GM18868 (cell line): ENCODE results near the gene NR6A1.

ENCODE experiments used
- ATAC-seq: cut with Tn5 transposase; IDR thresholded peaks from one replicate; pipeline ENCODE4 v1.9.1; 2021; ENCODE audit warnings: mild to moderate bottlenecking, moderate library complexity; ENCODE audit not compliant: unreplicated experiment

NR6A1 gene

GRCh38 chr9:124497441-124497840 lies 273.7 kb downstream of the NR6A1 start:
- no peak for ATAC-seq

GRCh38 chr9:124496463-124496862 lies 274.6 kb downstream of the NR6A1 start:
- ATAC-seq, result no peak

- no peak for ATAC-seq
Measured at GRCh38 chr9:124496075-124496449, 275.0 kb downstream of the NR6A1 start.

- ATAC-seq, result no peak
Measured at GRCh38 chr9:124495126-124496074, 275.7 kb downstream of the NR6A1 start.

- ATAC-seq, result peak; percentile 79
Measured at GRCh38 chr9:124493794-124494479, 277.2 kb downstream of the NR6A1 start.

GRCh38 chr9:124493218-124493617 lies 277.9 kb downstream of the NR6A1 start:
- no peak for ATAC-seq

GRCh38 chr9:124492818-124493217 lies 278.3 kb downstream of the NR6A1 start:
- no peak for ATAC-seq

GRCh38 chr9:124491049-124491975 lies 279.8 kb downstream of the NR6A1 start:
- no peak for ATAC-seq

- no peak for ATAC-seq
Measured at GRCh38 chr9:124490004-124490403, 281.1 kb downstream of the NR6A1 start.

- ATAC-seq, result no peak
Measured at GRCh38 chr9:124489222-124489621, 281.9 kb downstream of the NR6A1 start.

- ATAC-seq, result no peak
Measured at GRCh38 chr9:124488641-124489210, 282.4 kb downstream of the NR6A1 start.

- no peak for ATAC-seq
Measured at GRCh38 chr9:124487260-124488182, 283.6 kb downstream of the NR6A1 start.

- ATAC-seq, result no peak
Measured at GRCh38 chr9:124486778-124487259, 284.3 kb downstream of the NR6A1 start.

GRCh38 chr9:124485936-124486335 lies 285.2 kb downstream of the NR6A1 start:
- ATAC-seq, result no peak

GRCh38 chr9:124485201-124485600 lies 285.9 kb downstream of the NR6A1 start:
- no peak for ATAC-seq

GRCh38 chr9:124483481-124483880 lies 287.6 kb downstream of the NR6A1 start:
- ATAC-seq, result no peak

GRCh38 chr9:124482431-124483031 lies 288.6 kb downstream of the NR6A1 start:
- ATAC-seq, result no peak

GRCh38 chr9:124481115-124481514 lies 290.0 kb downstream of the NR6A1 start:
- ATAC-seq, result no peak

GRCh38 chr9:124480621-124480981 lies 290.5 kb downstream of the NR6A1 start:
- ATAC-seq, result peak; percentile 53
